ENCODE data around the gene IL17RA.

DNA sequence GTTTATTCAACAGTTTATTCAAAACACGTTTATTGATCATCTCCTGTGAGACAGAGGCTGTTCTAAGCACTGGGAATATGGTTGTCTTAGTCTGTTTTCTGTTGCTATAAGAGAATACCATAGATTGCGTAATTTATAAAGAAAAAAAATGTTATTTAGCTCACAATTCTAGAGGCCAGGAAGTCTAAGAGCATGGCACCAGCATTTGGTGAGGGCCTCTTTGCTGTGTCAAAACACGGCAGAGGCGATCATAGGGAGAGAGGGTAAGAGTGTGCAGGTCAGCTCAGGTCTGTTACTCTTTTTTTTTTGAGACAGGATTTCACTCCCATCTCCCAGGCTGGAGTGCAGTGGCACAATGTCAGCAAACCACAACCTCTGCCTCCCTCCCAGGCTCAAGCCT lies 5.2 kb upstream of the IL17RA start:
- TF ChIP-seq EZH2phosphoT487 (conservative IDR thresholded peaks at IDR 0.05; ENCODE audit: low read length), result no peak
- TF ChIP-seq, protein P1, sequence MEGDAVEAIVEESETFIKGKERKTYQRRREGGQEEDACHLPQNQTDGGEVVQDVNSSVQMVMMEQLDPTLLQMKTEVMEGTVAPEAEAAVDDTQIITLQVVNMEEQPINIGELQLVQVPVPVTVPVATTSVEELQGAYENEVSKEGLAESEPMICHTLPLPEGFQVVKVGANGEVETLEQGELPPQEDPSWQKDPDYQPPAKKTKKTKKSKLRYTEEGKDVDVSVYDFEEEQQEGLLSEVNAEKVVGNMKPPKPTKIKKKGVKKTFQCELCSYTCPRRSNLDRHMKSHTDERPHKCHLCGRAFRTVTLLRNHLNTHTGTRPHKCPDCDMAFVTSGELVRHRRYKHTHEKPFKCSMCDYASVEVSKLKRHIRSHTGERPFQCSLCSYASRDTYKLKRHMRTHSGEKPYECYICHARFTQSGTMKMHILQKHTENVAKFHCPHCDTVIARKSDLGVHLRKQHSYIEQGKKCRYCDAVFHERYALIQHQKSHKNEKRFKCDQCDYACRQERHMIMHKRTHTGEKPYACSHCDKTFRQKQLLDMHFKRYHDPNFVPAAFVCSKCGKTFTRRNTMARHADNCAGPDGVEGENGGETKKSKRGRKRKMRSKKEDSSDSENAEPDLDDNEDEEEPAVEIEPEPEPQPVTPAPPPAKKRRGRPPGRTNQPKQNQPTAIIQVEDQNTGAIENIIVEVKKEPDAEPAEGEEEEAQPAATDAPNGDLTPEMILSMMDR (IDR thresholded peaks at IDR 0.05; ENCODE audit: insufficient read depth, low read length, poor library complexity, severe bottlenecking), result no peak
